Measurements from ENCODE around the gene CD300H.

CD300H gene

GRCh38 chr17:74512036-74512435 lies 55.3 kb downstream of the CD300H start:
- TF ChIP-seq ESRRG (CRISPR knock-in tag; IDR thresholded peaks at IDR 0.05) (no peak), BACH2 (CRISPR knock-in tag; IDR thresholded peaks at IDR 0.05; ENCODE audit: borderline replicate concordance) (no peak), ISL1 (CRISPR knock-in tag; IDR thresholded peaks at IDR 0.05) (no peak), TCF4 (CRISPR knock-in tag; IDR thresholded peaks at IDR 0.05; ENCODE audit: borderline replicate concordance) (no peak), POU6F1 (CRISPR knock-in tag; IDR thresholded peaks at IDR 0.05; ENCODE audit: borderline replicate concordance, low read depth) (no peak), ZFP3 (CRISPR knock-in tag; IDR thresholded peaks at IDR 0.05) (no peak), ZNF70 (CRISPR knock-in tag; IDR thresholded peaks at IDR 0.05) (no peak), ARNTL (CRISPR knock-in tag; IDR thresholded peaks at IDR 0.05; ENCODE audit: borderline replicate concordance, low read depth) (no peak), ZFP30 (CRISPR knock-in tag; IDR thresholded peaks at IDR 0.05) (no peak), CSRNP3 (CRISPR knock-in tag; IDR thresholded peaks at IDR 0.05) (no peak), OSR1 (CRISPR knock-in tag; IDR thresholded peaks at IDR 0.05) (no peak), SNAI2 (CRISPR knock-in tag; IDR thresholded peaks at IDR 0.05) (no peak), ZC3H10 (CRISPR knock-in tag; IDR thresholded peaks at IDR 0.05) (no peak), GLIS3 (CRISPR knock-in tag; IDR thresholded peaks at IDR 0.05) (no peak), CSDC2 (CRISPR knock-in tag; IDR thresholded peaks at IDR 0.05) (no peak), TOX (CRISPR knock-in tag; IDR thresholded peaks at IDR 0.05; ENCODE audit: borderline replicate concordance) (no peak), CREB5 (CRISPR knock-in tag; IDR thresholded peaks at IDR 0.05; ENCODE audit: low read depth) (no peak)
- no peak for ATAC-seq
